ENCODE results near the gene SEPSECS. TPM values are rescaled to one million over a fixed set of nuclear protein-coding genes. Genes with fewer than 3 reads are reported as not detected.

SEPSECS gene
- total and polyA plus RNA-seq, 4 donors, result 3.3 to 9.4 (median 5.5) TPM

GRCh38 chr4:25120146-25120940 lies 39.9 kb downstream of the SEPSECS start:
- intact Hi-C loops (cut with DNase I), result no loop called here
- Histone ChIP-seq H3K4me1 (ENCODE audit: control insufficient read depth in 1 of 2, insufficient read depth in 2 of 2, low read length in 2 of 2) (no peaks in the 10 kb centered on the region), H3K9me3 (ENCODE audit: control insufficient read depth, low read length) (no peaks in the 10 kb centered on the region), H3K27ac (ENCODE audit: low read depth in 1 of 2, low read length in 2 of 2) (no peak overlapping the region), H3K36me3 (ENCODE audit: control insufficient read depth in 1 of 2, insufficient read depth in 2 of 2, low read length in 1 of 2) (no peaks in the 10 kb centered on the region), H3K4me3 (ENCODE audit: low read length in 2 of 2) (no peak overlapping the region), H3K27me3 (ENCODE audit: control insufficient read depth in 1 of 2, insufficient read depth in 2 of 2, low read length in 1 of 2) (no peaks in the 10 kb centered on the region)
- DNase-seq, result no peak
- ATAC-seq (ENCODE audit: low FRiP score), result no peak
- 86 to 91% methylated on average over 3 of the region's 3 CpGs for WGBS, 2 donors

GRCh38 chr4:25117716-25118472 lies 42.4 kb downstream of the SEPSECS start:
- Histone ChIP-seq H3K27me3 (ENCODE audit: control insufficient read depth in 1 of 2, insufficient read depth in 2 of 2, low read length in 1 of 2) (no peaks in the 10 kb centered on the region), H3K27ac (ENCODE audit: low read depth in 1 of 2, low read length in 2 of 2) (no peak overlapping the region), H3K4me1 (ENCODE audit: control insufficient read depth in 1 of 2, insufficient read depth in 2 of 2, low read length in 2 of 2) (no peaks in the 10 kb centered on the region), H3K36me3 (ENCODE audit: control insufficient read depth in 1 of 2, insufficient read depth in 2 of 2, low read length in 1 of 2) (no peaks in the 10 kb centered on the region), H3K9me3 (ENCODE audit: control insufficient read depth, low read length) (no peaks in the 10 kb centered on the region), H3K4me3 (ENCODE audit: low read length in 2 of 2) (no peak overlapping the region)
- WGBS, 2 donors, result 95 to 96% methylated on average over 6 of the region's 6 CpGs
- ATAC-seq (ENCODE audit: low FRiP score), result no peak
- no peak for DNase-seq
- intact Hi-C loops (cut with DNase I), result no loop called here

GRCh38 chr4:25117274-25117673 lies 43.0 kb downstream of the SEPSECS start:
- Histone ChIP-seq H3K9me3 (ENCODE audit: control insufficient read depth, low read length) (no peaks in the 10 kb centered on the region), H3K4me1 (ENCODE audit: control insufficient read depth in 1 of 2, insufficient read depth in 2 of 2, low read length in 2 of 2) (no peaks in the 10 kb centered on the region), H3K36me3 (ENCODE audit: control insufficient read depth in 1 of 2, insufficient read depth in 2 of 2, low read length in 1 of 2) (no peaks in the 10 kb centered on the region), H3K4me3 (ENCODE audit: low read length in 2 of 2) (no peak overlapping the region), H3K27ac (ENCODE audit: low read depth in 1 of 2, low read length in 2 of 2) (no peak overlapping the region), H3K27me3 (ENCODE audit: control insufficient read depth in 1 of 2, insufficient read depth in 2 of 2, low read length in 1 of 2) (no peaks in the 10 kb centered on the region)
- intact Hi-C loops (cut with DNase I), result no loop called here
- DNase-seq, result no peak
- 91 to 96% methylated on average over 4 of the region's 4 CpGs for WGBS, 2 donors
- no peak for ATAC-seq (ENCODE audit: low FRiP score)

- Histone ChIP-seq H3K9me3 (ENCODE audit: control insufficient read depth, low read length) (no peaks in the 10 kb centered on the region), H3K27me3 (ENCODE audit: control insufficient read depth in 1 of 2, insufficient read depth in 2 of 2, low read length in 1 of 2) (no peaks in the 10 kb centered on the region), H3K4me1 (ENCODE audit: control insufficient read depth in 1 of 2, insufficient read depth in 2 of 2, low read length in 2 of 2) (no peaks in the 10 kb centered on the region), H3K27ac (ENCODE audit: low read depth in 1 of 2, low read length in 2 of 2) (no peak overlapping the region), H3K36me3 (ENCODE audit: control insufficient read depth in 1 of 2, insufficient read depth in 2 of 2, low read length in 1 of 2) (no peaks in the 10 kb centered on the region), H3K4me3 (ENCODE audit: low read length in 2 of 2) (no peak overlapping the region)
- DNase-seq (no peak), ATAC-seq (ENCODE audit: low FRiP score) (no peak)
- intact Hi-C loops (cut with DNase I), result no loop called here
- WGBS, 2 donors, result 77 to 80% methylated on average over 13 of the region's 13 CpGs
Measured at GRCh38 chr4:25113915-25114904, 46.0 kb downstream of the SEPSECS start.

GRCh38 chr4:25112995-25113380 lies 47.3 kb downstream of the SEPSECS start:
- Histone ChIP-seq H3K27me3 (ENCODE audit: control insufficient read depth in 1 of 2, insufficient read depth in 2 of 2, low read length in 1 of 2) (no peaks in the 10 kb centered on the region), H3K4me3 (ENCODE audit: low read length in 2 of 2) (no peak overlapping the region), H3K36me3 (ENCODE audit: control insufficient read depth in 1 of 2, insufficient read depth in 2 of 2, low read length in 1 of 2) (no peaks in the 10 kb centered on the region), H3K27ac (ENCODE audit: low read depth in 1 of 2, low read length in 2 of 2) (no peak overlapping the region), H3K4me1 (ENCODE audit: control insufficient read depth in 1 of 2, insufficient read depth in 2 of 2, low read length in 2 of 2) (no peaks in the 10 kb centered on the region), H3K9me3 (ENCODE audit: control insufficient read depth, low read length) (no peaks in the 10 kb centered on the region)
- intact Hi-C loops (cut with DNase I), result no loop called here
- DNase-seq, result no peak
- ATAC-seq (ENCODE audit: low FRiP score), result no peak
- WGBS, 2 donors, result 37 to 63% methylated on average over 3 of the region's 3 CpGs

- H3K27ac ChIP-seq (ENCODE audit: low read depth in 1 of 2, low read length in 2 of 2), result no peak overlapping the region
- no peaks in the 10 kb centered on the region for H3K27me3 ChIP-seq (ENCODE audit: control insufficient read depth in 1 of 2, insufficient read depth in 2 of 2, low read length in 1 of 2)
- H3K36me3 ChIP-seq (ENCODE audit: control insufficient read depth in 1 of 2, insufficient read depth in 2 of 2, low read length in 1 of 2), result no peaks in the 10 kb centered on the region
- H3K9me3 ChIP-seq (ENCODE audit: control insufficient read depth, low read length), result no peaks in the 10 kb centered on the region
- H3K4me1 ChIP-seq (ENCODE audit: control insufficient read depth in 1 of 2, insufficient read depth in 2 of 2, low read length in 2 of 2), result no peaks in the 10 kb centered on the region
- DNase-seq (no peak), ATAC-seq (ENCODE audit: low FRiP score) (no peak)
- no peak overlapping the region for H3K4me3 ChIP-seq (ENCODE audit: low read length in 2 of 2)
- 70 to 72% methylated on average over 11 of the region's 11 CpGs for WGBS, 2 donors
- intact Hi-C loops (cut with DNase I), result no loop called here
Measured at GRCh38 chr4:25112366-25112994, 47.8 kb downstream of the SEPSECS start.

- intact Hi-C loops (cut with DNase I), result no loop called here
- H3K4me1 ChIP-seq (ENCODE audit: control insufficient read depth in 1 of 2, insufficient read depth in 2 of 2, low read length in 2 of 2), result no peaks in the 10 kb centered on the region
- WGBS, 2 donors, result 85% methylated on average over 11 of the region's 11 CpGs
- H3K9me3 ChIP-seq (ENCODE audit: control insufficient read depth, low read length), result no peaks in the 10 kb centered on the region
- no peak overlapping the region for H3K27ac ChIP-seq (ENCODE audit: low read depth in 1 of 2, low read length in 2 of 2)
- no peaks in the 10 kb centered on the region for H3K27me3 ChIP-seq (ENCODE audit: control insufficient read depth in 1 of 2, insufficient read depth in 2 of 2, low read length in 1 of 2)
- no peaks in the 10 kb centered on the region for H3K36me3 ChIP-seq (ENCODE audit: control insufficient read depth in 1 of 2, insufficient read depth in 2 of 2, low read length in 1 of 2)
- ATAC-seq (ENCODE audit: low FRiP score) (no peak), DNase-seq (no peak)
- H3K4me3 ChIP-seq (ENCODE audit: low read length in 2 of 2), result no peak overlapping the region
Measured at GRCh38 chr4:25111648-25112196, 48.5 kb downstream of the SEPSECS start.

Data from aorta (tissue), 5 donors.